Measurements from ENCODE around the gene AP1B1.

GRCh38 chr22:29352778-29353177 lies 35.6 kb downstream of the AP1B1 start:
- TF ChIP-seq CTCF (IDR thresholded peaks at IDR 0.05) (no peak), POLR2A (IDR thresholded peaks at IDR 0.05) (no peak)

All from heart left ventricle (tissue), 13 donors.